Prostate gland (tissue), 2 donors: ENCODE measurements around the gene CPNE1.

Source experiments
- POLR2AphosphoS5 ChIP-seq: sonication (generic); formaldehyde crosslinking; IDR thresholded peaks from one replicate; pipeline ENCODE4 v1.6.1; 2017; ENCODE audit warnings: antibody characterized with exemption
- TF ChIP-seq, protein P1 (sequence below), 4 experiments: fragments of 200-600 bp in 2 of 4; fragments of 450-650 bp in 2 of 4; sonication (generic) in 2 of 4; IDR thresholded peaks; 1 replicate in 3 of 4; 2 replicates in 1 of 4; pipeline ENCODE4 v1.5.1; 2016 to 2019; ENCODE audit warnings: antibody characterized with exemption in 4 of 4, mild to moderate bottlenecking in 2 of 4, moderate library complexity in 2 of 4

DNA sequence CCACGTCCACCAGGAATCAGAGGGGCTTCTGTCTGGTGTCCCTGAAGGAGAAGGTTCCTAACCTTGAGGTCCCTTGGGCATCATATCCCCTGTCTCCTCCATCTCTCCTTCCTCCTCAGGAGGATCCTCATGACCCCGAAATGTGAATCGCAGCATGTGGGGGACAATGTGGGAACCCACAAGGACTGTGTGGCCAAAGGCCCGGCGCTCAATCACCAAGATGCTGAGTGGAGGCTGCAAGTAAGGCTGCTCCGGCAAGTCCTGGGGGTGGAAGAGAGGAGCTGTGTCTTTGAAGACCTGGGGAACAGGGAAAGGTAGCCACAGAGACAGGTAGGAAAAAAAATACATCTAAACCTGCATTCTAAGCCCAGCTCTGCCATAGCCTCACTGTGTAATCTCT lies 85.5 kb downstream of the CPNE1 start:
- TF ChIP-seq, protein P1, sequence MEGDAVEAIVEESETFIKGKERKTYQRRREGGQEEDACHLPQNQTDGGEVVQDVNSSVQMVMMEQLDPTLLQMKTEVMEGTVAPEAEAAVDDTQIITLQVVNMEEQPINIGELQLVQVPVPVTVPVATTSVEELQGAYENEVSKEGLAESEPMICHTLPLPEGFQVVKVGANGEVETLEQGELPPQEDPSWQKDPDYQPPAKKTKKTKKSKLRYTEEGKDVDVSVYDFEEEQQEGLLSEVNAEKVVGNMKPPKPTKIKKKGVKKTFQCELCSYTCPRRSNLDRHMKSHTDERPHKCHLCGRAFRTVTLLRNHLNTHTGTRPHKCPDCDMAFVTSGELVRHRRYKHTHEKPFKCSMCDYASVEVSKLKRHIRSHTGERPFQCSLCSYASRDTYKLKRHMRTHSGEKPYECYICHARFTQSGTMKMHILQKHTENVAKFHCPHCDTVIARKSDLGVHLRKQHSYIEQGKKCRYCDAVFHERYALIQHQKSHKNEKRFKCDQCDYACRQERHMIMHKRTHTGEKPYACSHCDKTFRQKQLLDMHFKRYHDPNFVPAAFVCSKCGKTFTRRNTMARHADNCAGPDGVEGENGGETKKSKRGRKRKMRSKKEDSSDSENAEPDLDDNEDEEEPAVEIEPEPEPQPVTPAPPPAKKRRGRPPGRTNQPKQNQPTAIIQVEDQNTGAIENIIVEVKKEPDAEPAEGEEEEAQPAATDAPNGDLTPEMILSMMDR (IDR thresholded peaks at IDR 0.05): no peak
- TF ChIP-seq POLR2AphosphoS5: no peak
